CD4-positive, alpha-beta T cell treated with Interleukin-17A for 1 hour (primary cell): ENCODE measurements around the gene OR2T35.

Source experiments
- DNase-seq: peaks from one replicate; pipeline ENCODE4 v3.0.0-alpha.2; 2020

OR2T35 gene

GRCh38 chr1:248625971-248626370 lies 19.1 kb downstream of the OR2T35 start:
- no peak for DNase-seq

- no peak for DNase-seq
These were observed 19.9 kb downstream of the OR2T35 start for GRCh38 chr1:248625166-248625565.

DNA sequence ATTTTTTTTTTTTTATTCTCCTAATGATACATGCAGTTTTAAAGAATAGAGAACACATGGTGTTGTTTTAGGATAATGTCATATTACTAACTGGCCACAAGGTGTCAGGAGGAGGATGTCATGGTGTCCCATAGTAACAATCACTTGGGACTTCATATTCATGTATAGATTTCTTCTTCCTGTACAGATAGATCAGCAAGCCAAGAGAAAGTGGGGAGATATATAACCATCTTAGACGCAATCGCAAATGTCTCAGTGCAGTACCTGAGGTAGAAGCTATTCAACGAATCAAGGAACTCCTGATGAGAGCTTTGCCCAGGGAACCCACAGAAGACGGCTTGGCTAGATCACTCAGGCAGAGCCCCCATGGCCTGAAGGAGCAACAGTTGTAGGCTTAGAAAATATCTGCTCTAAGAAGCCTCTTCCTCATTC lies 22.5 kb downstream of the OR2T35 start:
- DNase-seq, result peak; percentile 35

DNA sequence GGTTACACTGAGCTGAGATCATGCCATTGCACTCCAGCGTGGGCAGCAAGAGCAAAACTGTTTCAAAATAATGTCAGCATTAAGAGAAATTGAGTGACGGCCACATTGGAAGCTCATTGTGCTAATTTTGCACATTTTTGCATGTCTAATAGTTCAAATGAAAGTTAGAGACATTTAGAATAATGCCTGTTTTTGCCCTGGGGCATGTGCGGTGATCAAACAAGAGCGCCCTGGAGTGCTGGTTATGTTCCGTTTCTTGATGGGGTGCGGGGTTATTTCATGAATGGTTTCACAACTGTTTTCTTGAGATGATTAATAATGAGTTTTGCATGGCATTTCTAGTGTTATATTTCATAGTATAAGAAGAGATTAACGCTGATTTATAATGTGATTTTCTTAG lies 23.3 kb downstream of the OR2T35 start:
- no peak for DNase-seq

DNA sequence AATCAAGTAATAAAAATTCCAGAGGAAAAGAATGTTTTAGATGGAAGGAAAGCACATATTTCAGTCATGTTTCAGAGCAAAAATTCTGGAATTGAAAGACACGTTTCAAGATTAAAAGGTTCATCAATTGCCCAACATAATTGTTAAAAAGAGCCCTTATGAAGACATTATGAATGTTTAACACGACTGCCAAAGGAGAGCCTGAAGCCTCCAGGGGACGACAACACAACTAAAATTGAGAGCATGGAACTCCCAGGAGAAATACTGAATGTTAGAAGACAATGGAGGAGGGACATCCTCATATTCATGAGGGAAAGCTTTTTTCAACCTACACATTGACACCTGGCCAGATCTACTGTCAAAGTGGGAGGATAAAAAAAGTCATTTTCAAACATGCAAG lies 26.2 kb downstream of the OR2T35 start:
- DNase-seq, result peak; percentile 42

DNA sequence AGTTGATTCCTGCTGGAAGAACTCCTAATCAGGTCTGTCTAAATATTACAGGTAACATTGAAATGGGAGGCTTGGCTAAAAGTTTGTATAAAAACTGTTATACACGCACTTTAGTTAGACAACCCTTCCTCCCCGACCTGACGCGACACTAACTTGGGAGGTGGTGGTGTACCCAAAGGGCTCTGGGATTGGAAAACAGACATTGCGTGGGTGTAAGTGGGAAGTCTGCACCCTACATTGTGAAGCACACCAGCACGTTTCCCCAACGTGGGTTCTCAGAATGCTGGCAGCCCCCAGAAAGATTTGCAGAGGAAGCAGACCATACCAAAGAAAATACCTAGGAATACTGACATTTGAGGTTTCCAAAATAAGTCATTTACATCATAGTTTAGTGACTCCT lies 27.0 kb downstream of the OR2T35 start:
- DNase-seq, result no peak

DNA sequence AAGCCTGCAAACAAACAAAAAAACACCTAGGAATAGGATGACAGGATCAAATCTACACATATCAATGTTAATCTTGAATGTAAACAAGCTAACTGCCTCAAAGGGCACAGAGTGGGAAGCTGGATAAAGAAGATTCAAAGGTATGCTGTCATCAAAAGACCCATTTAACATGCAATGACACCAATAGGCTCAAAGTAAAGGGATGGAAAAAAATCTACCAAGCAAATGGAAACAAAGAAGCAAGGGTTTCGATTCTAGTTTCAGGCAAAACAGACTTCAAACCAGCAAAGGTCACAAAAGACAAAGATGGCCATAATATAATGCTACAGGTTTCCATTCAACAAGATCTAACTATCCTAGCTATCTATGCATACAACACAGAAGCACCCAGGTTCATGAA lies 31.3 kb downstream of the OR2T35 start:
- DNase-seq, result no peak

GRCh38 chr1:248611883-248612414 lies 33.1 kb downstream of the OR2T35 start:
- peak; percentile 1 for DNase-seq

DNA sequence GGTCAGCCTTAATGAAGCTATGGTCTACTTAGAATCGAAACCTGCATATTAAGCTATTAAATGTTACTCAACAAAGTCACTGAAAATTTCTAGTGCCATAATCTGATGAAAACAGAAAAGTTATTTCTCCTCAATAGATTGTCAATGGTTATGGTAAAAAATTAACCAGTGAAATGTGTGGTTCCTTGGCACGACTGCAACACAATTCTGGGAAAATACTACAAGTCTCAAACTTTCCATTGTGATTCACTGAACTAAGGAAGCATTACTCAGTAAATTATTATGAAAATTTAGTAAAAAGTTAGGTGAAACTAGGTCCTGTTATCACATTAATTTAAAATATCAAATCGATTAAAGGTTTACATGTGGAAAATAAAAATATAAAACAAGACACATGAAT lies 34.8 kb downstream of the OR2T35 start:
- DNase-seq, result no peak

DNA sequence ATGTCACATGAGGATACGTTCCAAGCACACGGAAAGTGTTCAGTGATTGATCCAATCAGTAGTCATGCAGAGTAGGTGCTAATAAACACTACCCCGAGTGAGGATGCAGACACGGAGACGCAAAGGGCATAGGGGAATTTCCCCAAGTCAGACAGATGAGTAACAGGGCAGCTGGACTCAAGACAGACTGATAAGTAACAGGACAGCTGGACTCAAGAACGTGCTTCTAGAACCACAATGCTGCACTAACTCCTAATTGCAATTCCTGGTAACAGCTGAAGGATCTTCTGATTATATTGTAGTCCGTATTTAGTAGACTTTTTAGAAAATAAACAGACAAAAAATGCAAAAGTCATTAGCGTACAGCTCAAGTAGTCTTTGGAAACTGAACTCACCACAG lies 45.7 kb downstream of the OR2T35 start:
- no peak for DNase-seq

DNA sequence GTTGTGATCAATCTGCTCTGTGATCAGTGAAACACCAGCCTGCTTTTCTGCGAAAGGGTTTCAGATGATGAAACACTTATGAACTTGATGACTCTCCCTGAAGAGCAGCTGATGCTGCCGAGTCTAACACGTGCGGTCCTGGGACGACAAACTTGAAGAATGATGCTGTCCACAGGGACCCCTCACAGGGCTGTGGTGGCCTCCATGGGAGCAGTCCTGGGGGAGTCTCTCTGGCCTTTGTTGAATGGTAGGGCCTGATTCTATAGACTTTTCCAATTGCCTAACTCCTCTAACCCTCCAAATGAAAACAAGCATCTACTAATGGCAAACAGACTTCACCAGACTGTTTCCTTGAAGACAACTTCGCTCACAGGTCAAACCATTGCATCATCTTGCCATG lies 47.5 kb downstream of the OR2T35 start, which contains the start of gene OR2T10:
TSS of gene OR2T10 (minus strand) at position 112 of the 400 bp plus-strand sequence. CDS start 3,932 bp downstream, outside the sequence.
- DNase-seq, result no peak

DNA sequence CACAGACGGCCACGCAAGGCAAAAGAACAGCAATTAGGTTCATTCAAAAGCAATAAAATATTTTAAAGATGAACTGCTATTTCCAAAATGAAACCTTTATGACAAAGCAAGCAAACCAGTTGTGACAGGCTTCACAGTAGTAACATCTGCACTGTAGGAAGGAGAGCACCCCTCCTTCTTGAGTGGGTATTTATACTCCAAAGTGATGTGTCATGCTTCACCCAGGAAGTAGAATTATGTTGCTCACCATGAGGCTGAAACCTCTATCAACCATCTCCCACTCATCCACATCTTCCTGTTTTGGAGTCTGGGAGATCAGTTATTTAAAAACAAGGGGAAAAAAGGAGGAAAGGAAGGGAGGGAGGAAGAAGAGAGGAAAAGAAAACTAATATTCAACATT lies 48.5 kb downstream of the OR2T35 start:
- no peak for DNase-seq

DNA sequence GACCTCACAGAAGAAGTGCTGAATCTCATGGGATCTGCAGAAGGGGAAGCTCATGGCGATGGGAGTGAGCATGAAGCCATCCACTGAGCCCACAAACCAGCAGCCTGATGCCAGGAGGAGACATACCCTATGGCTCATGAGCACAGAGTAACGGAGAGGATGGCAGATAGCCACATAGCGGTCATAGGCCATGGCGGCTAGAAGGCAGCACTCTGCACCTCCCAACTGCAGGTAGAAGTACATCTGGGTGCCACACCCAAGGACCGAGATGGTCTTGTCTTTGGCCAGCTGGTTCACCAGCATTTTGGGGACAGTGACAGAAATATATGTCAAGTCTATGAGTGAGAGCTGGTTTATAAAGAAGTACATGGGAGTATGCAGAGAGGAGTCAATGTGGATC lies 51.9 kb downstream of the OR2T35 start:
- no peak for DNase-seq

DNA sequence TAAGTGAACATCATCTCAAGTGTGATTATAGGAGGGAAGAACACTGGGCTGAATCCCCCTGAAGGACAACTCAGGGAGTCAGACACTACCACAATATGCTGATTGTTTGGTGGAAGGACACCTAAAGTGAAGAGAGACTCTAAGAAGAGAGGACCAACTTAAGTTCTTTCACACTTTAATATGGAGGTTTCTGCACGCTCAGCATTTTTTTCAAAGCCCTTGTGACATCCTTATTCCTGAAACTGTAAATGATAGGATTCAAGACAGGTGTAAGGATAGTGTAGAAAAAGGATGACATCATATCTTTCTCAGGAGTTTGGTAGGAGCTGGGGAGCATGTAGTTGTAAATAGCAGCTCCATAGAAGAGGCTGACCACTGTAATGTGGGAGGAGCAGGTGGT lies 52.4 kb downstream of the OR2T35 start:
- no peak for DNase-seq

DNA sequence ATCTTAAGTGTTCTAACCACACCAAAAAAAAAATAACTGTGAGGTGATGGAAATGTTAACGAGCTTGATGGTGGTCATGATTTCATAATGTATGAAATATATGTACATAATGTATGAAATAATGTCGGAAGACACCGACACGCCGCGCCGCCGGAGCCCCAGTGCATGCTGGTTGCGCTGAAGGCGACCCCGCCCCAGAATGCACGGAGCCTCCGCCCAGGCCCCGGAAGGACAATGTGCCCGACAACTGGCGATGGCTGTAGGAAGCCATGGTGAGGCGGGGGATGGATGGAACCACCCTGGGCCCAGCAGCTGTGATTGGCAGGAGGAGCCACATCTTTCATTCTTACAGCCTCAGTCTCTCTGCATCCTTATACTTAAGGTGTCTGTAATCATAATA lies 55.0 kb downstream of the OR2T35 start:
- DNase-seq, result no peak

- DNase-seq, result no peak
These were observed 55.7 kb downstream of the OR2T35 start for GRCh38 chr1:248589334-248589733.
